Mesendoderm (in vitro differentiated cells): ENCODE results near the gene CD83. TPM values are rescaled to one million over a fixed set of nuclear protein-coding genes. Genes with fewer than 3 reads are reported as not detected.

Experiments used
- DNase-seq: peaks from one replicate; pipeline ENCODE4 v3.0.0; 2013
- H2AK5ac ChIP-seq: 2 replicates; pipeline ENCODE4 v1.6.1; 2013; ENCODE audit warnings: low read length, inconsistent platforms
- H2BK120ac ChIP-seq: 2 replicates; pipeline ENCODE4 v1.6.1; 2013; ENCODE audit warnings: low read depth, mild to moderate bottlenecking, low read length, moderate library complexity, mixed read lengths
- H2BK15ac ChIP-seq: replicated peaks from 2 replicates; pipeline ENCODE4 v1.6.1; 2013; ENCODE audit warnings: low read depth, mild to moderate bottlenecking, moderate library complexity
- H2BK5ac ChIP-seq: 2 replicates; pipeline ENCODE4 v1.6.1; 2013; ENCODE audit warnings: low read length, inconsistent platforms
- H3K18ac ChIP-seq: 2 replicates; pipeline ENCODE4 v1.6.1; 2013; ENCODE audit warnings: mild to moderate bottlenecking, low read length, mixed read lengths
- H3K23ac ChIP-seq: one replicate; pipeline ENCODE4 v1.6.1; 2013; ENCODE audit warnings: low read length
- H3K27ac ChIP-seq: 2 replicates; pipeline ENCODE4 v1.5.1; 2013; ENCODE audit warnings: low read depth, mild to moderate bottlenecking, inconsistent platforms, low read length, moderate library complexity
- H3K27me3 ChIP-seq: 2 replicates; pipeline ENCODE4 v1.6.1; 2013; ENCODE audit warnings: low read length, control low read depth, mild to moderate bottlenecking, inconsistent platforms; ENCODE audit not compliant: insufficient read depth, poor library complexity
- H3K36me3 ChIP-seq: 2 replicates; pipeline ENCODE4 v1.6.1; 2013; ENCODE audit warnings: low read length, inconsistent platforms; ENCODE audit not compliant: control insufficient read depth, insufficient read depth
- H3K4ac ChIP-seq: one replicate; pipeline ENCODE4 v1.6.1; 2013; ENCODE audit warnings: low read depth, mild to moderate bottlenecking, low read length, moderate library complexity
- H3K4me1 ChIP-seq: 2 replicates; pipeline ENCODE4 v1.6.1; 2013; ENCODE audit warnings: low read depth, low read length, inconsistent platforms; ENCODE audit not compliant: control insufficient read depth
- H3K4me2 ChIP-seq: 2 replicates; pipeline ENCODE4 v1.6.1; 2013; ENCODE audit warnings: low read length
- H3K4me3 ChIP-seq: 2 replicates; pipeline ENCODE4 v1.5.1; 2013; ENCODE audit warnings: mild to moderate bottlenecking, low read length
- H3K56ac ChIP-seq: one replicate; pipeline ENCODE4 v1.6.1; 2013; ENCODE audit warnings: low read length
- H3K79me1 ChIP-seq: 2 replicates; pipeline ENCODE4 v1.6.1; 2013; ENCODE audit warnings: low read length, inconsistent platforms
- H3K79me2 ChIP-seq: 2 replicates; pipeline ENCODE4 v1.6.1; 2013; ENCODE audit warnings: mild to moderate bottlenecking, low read length; ENCODE audit not compliant: control insufficient read depth, insufficient read depth
- H3K9ac ChIP-seq: 2 replicates; pipeline ENCODE4 v1.6.1; 2013; ENCODE audit warnings: low read length, inconsistent platforms
- H4K5ac ChIP-seq: one replicate; pipeline ENCODE4 v1.6.1; 2013; ENCODE audit warnings: low read length
- H4K8ac ChIP-seq: one replicate; pipeline ENCODE4 v1.6.1; 2013; ENCODE audit warnings: low read depth, mild to moderate bottlenecking, control low read depth, low read length, moderate library complexity
- WGBS: extraction: QIAGEN DNeasy Blood & Tissue Kit; methylation state at CpG from one replicate; pipeline ENCODE4 v1.1.7; 2013; ENCODE audit warnings: low lambda C conversion rate, missing lambda C conversion rate; ENCODE audit not compliant: insufficient coverage; ENCODE audit errors: extremely low coverage; 5-methylcytosine and 5-hydroxymethylcytosine counted together
- small RNA-seq: library from polyadenylated mRNA; stranded (forward); fragments of <200 nt; extraction: miRNeasy Mini kit (QIAGEN cat#:217004); gene quantifications from one replicate; pipeline ENCODE3, GENCODE V24; 2013; ENCODE audit not compliant: insufficient read depth

Gene CD83

GRCh38 chr6:14178083-14178445 is 60.5 kb downstream of the CD83 start:
- Histone ChIP-seq H4K8ac (no peak overlapping the region), H3K27ac (no peak overlapping the region), H2BK120ac (no peak overlapping the region), H3K56ac (no peak overlapping the region), H3K79me1 (no peaks in the 10 kb centered on the region), H2BK15ac (no peak overlapping the region), H3K4ac (no peak overlapping the region), H3K4me2 (no peak overlapping the region), H2AK5ac (no peak overlapping the region), H2BK5ac (no peak overlapping the region), H3K9ac (no peak overlapping the region), H3K23ac (no peak overlapping the region), H3K36me3 (no peaks in the 10 kb centered on the region), H3K18ac (no peak overlapping the region), H3K27me3 (no peaks in the 10 kb centered on the region), H3K4me1 (no peaks in the 10 kb centered on the region), H3K79me2 (no peaks in the 10 kb centered on the region), H4K5ac (no peak overlapping the region), H3K4me3 (no peak overlapping the region)
- no CpG with 5 or more reads among the region's 5 CpGs for WGBS
- DNase-seq = peak; percentile 78

GRCh38 chr6:14180609-14181008 is 63.0 kb downstream of the CD83 start:
- H3K4me3 ChIP-seq = no peak overlapping the region
- no peak overlapping the region for H2AK5ac ChIP-seq
- no peaks in the 10 kb centered on the region for H3K4me1 ChIP-seq
- no peak overlapping the region for H3K18ac ChIP-seq
- H4K5ac ChIP-seq = no peak overlapping the region
- no peak for DNase-seq
- no peak overlapping the region for H3K56ac ChIP-seq
- no CpG with 5 or more reads among the region's 2 CpGs for WGBS
- no peak overlapping the region for H3K4ac ChIP-seq
- H3K79me2 ChIP-seq = no peaks in the 10 kb centered on the region
- no peaks in the 10 kb centered on the region for H3K36me3 ChIP-seq
- H2BK5ac ChIP-seq = no peak overlapping the region
- H3K4me2 ChIP-seq = no peak overlapping the region
- no peak overlapping the region for H2BK120ac ChIP-seq
- no peak overlapping the region for H3K9ac ChIP-seq
- H3K27ac ChIP-seq = no peak overlapping the region
- H3K79me1 ChIP-seq = no peaks in the 10 kb centered on the region
- no peaks in the 10 kb centered on the region for H3K27me3 ChIP-seq
- no peak overlapping the region for H2BK15ac ChIP-seq
- no peak overlapping the region for H3K23ac ChIP-seq
- no peak overlapping the region for H4K8ac ChIP-seq

GRCh38 chr6:14182916-14183315 is 65.3 kb downstream of the CD83 start:
- Histone ChIP-seq H3K9ac (no peak overlapping the region), H2BK15ac (no peak overlapping the region), H3K4me1 (no peaks in the 10 kb centered on the region), H3K4me2 (no peak overlapping the region), H3K4ac (no peak overlapping the region), H3K79me2 (no peaks in the 10 kb centered on the region), H2BK5ac (no peak overlapping the region), H3K27ac (no peak overlapping the region), H3K56ac (no peak overlapping the region), H3K18ac (no peak overlapping the region), H3K27me3 (no peaks in the 10 kb centered on the region), H3K4me3 (no peak overlapping the region), H2BK120ac (no peak overlapping the region), H3K79me1 (no peaks in the 10 kb centered on the region), H3K36me3 (no peaks in the 10 kb centered on the region), H4K5ac (no peak overlapping the region), H2AK5ac (no peak overlapping the region), H3K23ac (no peak overlapping the region), H4K8ac (no peak overlapping the region)
- no peak for DNase-seq
- WGBS = no CpG with 5 or more reads among the region's 1 CpG

Small RNA genes lying within 50 kb of the gene (small RNA-seq; reads per million reads assigned to genes)
- gene RNU7-133P = not detected
